GM21717 (cell line): Measurements from ENCODE around the gene GNAT1.
A peak's percentile ranks its signal among the peaks of the same experiment; 100 is the strongest.
"Not testable (repeated sequence)": the region's sequence is repeated elsewhere in the genome, so short reads cannot be mapped to it uniquely, and the experiment has no call there.

Experiments
- ATAC-seq: cut with Tn5 transposase; IDR thresholded peaks from one replicate; pipeline ENCODE4 v1.9.1; 2021; ENCODE audit warnings: mild to moderate bottlenecking, moderate library complexity; ENCODE audit not compliant: unreplicated experiment

The GNAT1 gene

DNA sequence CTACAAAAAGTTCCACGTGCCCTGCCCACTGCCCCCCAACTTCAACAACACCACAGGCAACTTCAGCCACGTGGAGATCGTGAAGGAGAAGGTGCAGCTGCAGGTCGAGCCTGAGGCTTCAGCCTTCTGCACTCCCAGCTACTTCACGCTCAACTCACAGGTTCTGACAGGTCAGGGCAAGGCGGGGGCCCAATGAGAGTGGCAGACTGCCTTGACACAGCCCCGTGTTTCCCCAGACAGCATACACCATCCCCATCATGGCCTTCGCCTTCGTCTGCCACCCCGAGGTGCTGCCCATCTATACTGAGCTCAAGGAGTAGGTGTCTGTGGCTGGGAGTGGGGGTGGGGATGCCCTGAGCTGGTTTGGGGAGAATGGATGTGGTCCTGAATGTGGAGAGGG, 26.3 kb downstream of the GNAT1 start:
- ATAC-seq, result no peak

DNA sequence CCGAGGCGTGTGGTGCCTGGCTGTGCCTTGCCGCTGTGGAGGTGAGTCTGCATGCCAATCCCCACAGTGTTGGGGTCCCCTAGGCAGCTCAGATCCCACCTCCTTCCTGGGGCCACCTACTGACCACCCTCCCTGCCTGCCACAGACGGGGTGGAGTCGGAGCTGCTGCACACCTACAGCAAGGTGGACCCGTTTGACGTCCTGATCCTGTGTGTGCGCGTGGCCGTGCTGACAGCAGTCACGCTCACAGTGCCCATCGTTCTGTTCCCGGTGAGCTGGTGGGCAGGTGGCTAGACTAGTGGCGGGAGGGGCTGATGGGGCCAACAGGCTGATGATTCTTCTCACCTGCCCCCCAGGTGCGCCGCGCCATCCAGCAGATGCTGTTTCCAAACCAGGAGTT, 27.0 kb downstream of the GNAT1 start:
- ATAC-seq, result no peak

GRCh38 chr3:50219285-50219684, 27.9 kb downstream of the GNAT1 start:
- ATAC-seq, result no peak

DNA sequence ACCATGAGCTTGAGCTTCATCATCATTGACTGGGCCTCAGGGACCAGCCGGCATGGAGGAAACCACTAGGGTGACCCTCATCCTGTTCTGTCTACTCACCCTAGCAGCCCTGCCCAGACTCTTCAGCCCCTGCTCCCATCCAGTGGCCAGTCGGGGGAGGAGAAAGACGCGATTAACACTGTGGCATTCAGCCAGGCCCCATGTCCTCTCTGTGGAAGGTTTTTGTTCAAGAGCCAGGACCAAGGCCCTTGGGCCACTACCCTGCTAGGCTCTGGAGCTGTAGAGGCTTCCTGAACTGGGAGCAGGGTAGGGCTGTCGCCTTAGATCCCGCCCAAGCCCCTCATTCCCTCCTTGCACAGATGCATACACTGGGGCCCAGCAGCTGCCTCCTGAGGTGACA, 28.7 kb downstream of the GNAT1 start:
- no peak for ATAC-seq

DNA sequence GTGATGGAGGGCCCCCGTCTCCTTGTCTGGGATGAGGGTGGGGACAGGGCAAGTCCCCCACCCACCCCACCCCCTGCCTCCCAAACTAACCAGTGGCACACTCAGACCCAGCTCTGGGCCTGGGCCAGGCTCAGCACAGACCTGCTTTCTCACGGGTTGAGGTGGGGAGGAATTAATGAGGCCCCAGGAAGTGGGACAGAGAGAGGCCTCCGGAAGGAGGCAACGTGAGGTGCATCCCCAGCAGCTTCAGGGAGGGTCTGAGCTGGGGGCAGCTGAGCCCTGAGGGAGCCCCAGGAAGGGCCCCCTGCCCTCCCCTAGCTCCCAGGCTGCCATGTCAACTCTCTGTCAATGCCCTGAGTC, 29.6 kb downstream of the GNAT1 start:
- ATAC-seq, result no peak

GRCh38 chr3:50221411-50222168, 30.2 kb downstream of the GNAT1 start:
- ATAC-seq, result no peak

- no peak for ATAC-seq
Measured at GRCh38 chr3:50222169-50222528, 30.7 kb downstream of the GNAT1 start.

DNA sequence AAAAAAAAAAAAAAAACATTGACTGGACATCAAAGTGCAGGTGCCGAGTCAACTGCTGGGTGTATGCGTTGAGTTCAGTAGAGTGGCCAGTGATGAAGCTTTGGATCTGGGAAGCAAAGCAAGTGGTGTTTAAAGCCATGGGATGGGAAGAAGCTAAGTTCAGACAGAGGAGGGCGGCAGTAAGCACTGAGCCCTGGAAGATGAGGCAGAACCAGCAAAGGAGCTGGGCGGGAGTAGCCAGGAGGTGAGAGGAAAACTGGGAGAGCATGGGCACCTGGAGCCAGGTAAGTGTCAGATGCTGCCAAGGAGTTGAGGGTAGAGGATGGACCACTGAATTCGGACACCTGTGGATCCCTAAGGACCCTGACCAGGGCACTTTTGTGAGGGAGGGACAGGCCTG, 33.2 kb downstream of the GNAT1 start:
- no peak for ATAC-seq

- ATAC-seq, result peak; percentile 9
Measured at GRCh38 chr3:50226888-50227389, 35.5 kb downstream of the GNAT1 start.

- peak; percentile 76 for ATAC-seq
Measured at GRCh38 chr3:50227390-50228183, 36.2 kb downstream of the GNAT1 start.

DNA sequence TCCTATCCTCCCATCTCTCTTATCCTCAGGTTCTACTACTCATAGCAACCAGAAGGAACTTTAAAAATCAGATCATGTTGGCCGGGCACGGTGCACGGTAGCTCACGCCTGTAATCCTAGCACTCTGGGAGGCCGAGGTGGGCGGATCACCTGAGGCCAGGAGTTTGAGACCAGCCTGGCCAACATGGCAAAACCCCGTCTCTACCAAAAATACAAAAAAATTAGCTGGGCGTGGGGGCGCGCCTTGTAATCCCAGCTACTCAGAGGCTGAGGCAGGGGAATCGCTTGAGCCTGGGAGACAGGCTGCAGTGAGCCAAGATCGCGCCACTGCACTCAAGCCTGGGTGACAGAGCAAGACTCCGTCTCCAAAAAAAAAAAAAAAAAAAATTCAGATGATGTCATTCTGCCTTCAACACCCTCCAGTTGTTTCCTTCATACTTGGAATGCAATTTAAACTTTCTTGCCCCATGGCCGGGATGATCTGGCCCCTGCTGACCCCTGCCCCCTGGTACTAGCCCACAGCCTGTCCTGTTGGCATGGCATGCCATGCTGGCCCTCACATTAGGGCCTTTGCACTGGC, 36.9 kb downstream of the GNAT1 start:
- not testable (repeated sequence) for ATAC-seq

GRCh38 chr3:50229490-50229889, 38.1 kb downstream of the GNAT1 start:
- no peak for ATAC-seq

DNA sequence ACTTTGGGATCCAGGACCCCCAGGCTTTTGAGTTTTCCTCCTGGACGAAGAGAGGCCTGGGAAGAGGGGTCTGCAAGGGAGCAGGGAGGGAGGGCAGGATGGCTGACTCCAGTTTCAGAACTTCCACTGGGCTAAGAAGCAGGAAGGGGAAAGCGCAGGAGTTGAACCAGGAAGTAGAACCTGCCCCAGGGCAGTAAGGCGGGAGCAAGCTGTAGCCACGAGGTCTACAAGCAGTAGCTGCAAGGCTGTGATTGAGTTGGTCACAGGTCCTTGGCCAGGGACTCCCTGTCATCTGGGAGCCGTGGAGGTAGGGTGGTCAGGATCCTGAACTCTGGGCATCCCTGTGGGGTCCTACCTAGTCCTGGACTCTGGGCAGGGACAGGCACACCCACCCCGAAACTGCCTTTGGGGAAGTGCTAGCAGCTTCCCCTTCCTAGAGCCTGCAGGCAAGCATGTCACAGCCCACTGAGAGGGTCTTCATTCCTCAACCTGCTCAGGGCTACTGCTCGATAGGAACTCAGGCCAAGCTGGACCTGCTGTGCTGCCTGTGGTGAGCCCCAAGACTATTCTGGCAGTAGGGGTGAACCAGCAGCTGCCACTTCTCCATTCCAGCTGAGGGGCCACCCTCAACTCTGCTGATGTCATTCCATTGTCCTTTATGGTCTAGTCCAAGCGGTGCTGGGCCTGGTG, 38.8 kb downstream of the GNAT1 start:
- no peak for ATAC-seq

GRCh38 chr3:50230794-50231125, 39.4 kb downstream of the GNAT1 start:
- no peak for ATAC-seq

DNA sequence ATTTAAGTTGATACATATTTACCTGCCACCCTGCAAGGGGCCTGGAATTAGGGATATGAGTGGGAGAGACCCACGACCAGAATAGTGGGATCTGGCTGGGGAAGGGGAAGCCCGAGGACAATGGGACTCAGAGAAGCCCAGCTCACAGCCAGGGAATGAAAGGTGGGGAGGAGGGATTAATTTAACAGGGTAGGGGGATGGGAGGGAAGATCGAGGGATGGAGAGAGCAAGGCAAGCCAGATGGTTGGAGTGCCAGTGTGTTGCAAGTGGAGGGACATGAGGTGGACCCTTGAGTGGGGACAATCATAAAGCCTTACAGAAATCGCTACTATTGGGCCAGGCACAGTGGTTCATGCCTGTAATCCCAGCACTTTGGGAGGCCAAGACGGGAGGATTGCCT, 40.2 kb downstream of the GNAT1 start:
- no peak for ATAC-seq

GRCh38 chr3:50232303-50232702, 40.9 kb downstream of the GNAT1 start:
- no peak for ATAC-seq

DNA sequence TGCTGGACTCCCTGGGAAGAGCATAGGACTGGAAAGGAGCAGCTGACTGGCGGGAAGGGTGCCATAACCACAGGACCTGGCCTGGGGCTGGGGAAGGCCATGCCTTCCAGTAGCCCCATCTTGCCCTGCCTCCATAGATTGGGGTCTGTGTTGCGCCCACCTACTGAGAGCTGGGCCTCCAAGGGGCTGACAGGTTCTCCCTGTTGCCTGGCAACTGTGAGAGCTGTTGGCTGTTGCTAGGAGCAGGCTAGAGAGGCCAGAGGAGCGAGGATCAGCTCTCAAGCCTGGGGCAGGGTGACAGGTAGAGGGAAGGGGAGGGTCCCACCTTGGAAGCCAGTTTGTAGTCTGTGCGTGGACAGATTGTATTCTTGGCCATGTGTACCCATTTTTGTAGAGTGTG, 41.8 kb downstream of the GNAT1 start:
- ATAC-seq, result no peak

DNA sequence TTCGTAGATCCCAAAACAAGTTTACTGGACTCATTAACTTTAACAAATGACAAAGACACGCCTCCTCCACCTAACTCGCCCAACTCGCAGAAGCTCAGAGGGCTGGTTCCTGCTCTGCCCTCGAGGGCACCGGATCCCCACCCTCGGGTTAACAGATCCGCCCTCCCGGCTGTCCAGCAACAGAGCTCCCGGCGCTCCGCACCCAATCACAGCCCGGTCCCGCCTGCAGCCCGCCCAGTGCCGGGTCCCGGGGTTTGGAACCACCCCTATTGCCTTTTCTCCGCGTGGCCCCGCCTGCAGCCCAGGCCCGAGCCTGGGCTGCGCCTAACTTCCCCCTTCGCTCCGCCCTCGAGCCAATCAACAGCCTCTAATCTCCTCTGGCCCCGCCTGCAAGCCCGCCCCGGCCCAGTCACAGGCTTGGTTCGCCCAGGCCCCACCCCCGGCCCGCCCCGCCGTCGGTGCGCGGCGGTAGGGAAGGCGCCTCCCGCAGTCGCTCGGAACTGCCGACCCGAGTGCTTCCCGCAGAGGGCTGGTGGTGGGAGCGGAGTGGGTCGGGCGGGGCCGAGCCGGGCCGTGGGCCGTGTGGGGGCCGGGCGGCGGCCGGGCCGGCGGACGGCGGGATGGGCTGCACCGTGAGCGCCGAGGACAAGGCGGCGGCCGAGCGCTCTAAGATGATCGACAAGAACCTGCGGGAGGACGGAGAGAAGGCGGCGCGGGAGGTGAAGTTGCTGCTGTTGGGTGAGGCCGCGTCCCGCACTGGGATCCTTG, 44.5 kb downstream of the GNAT1 start, which contains the start of gene GNAI2:
Gene GNAI2, plus strand, starts transcription at position 489 of the 768 bp plus-strand sequence. Its CDS starts 132 bp downstream, at position 621.
- ATAC-seq, result peak; percentile 93

GRCh38 chr3:50236484-50237132, 45.2 kb downstream of the GNAT1 start:
- ATAC-seq, result no peak

GRCh38 chr3:50237133-50237651, 45.8 kb downstream of the GNAT1 start:
- ATAC-seq, result no peak
